Keratinocyte (primary cell): ENCODE data around the gene TNIP1.

Experiments used
- CTCF ChIP-seq, 3 experiments: IDR thresholded peaks in 1 of 3; conservative IDR thresholded peaks in 1 of 3; optimal IDR thresholded peaks in 1 of 3; 2 replicates in 2 of 3; 3 replicates in 1 of 3; pipeline versions ENCODE3 to v1.5.1; 2011; ENCODE audit warnings: low read length in 3 of 3, mild to moderate bottlenecking in 3 of 3, moderate library complexity in 2 of 3, control low read depth in 1 of 3, inconsistent platforms in 1 of 3; ENCODE audit not compliant: insufficient read depth in 2 of 3; ENCODE audit errors: extremely low read depth in 1 of 3
- EZH2 ChIP-seq: IDR thresholded peaks from one replicate; pipeline ENCODE4 v1.6.1; 2012; ENCODE audit warnings: inconsistent platforms, mild to moderate bottlenecking, low read length, moderate library complexity

GRCh38 chr5:151081431-151082281, 822 bp upstream of the TNIP1 start:
- TF ChIP-seq CTCF (optimal IDR thresholded peaks at IDR 0.05 in 1 of 3, IDR thresholded peaks at IDR 0.05 in 1 of 3, conservative IDR thresholded peaks at IDR 0.05 in 1 of 3; ENCODE audit: extremely low read depth in 1 of 3, insufficient read depth in 2 of 3, low read length in 3 of 3) (no peak), EZH2 (no peak)
